T follicular helper cell (primary cell): ENCODE data around the gene PDZK1.
"Not testable (repeated sequence)": the region's sequence is repeated elsewhere in the genome, so short reads cannot be mapped to it uniquely, and the experiment has no call there.

Source experiments
- DNase-seq: peaks from one replicate; pipeline ENCODE4 v3.0.0-alpha.2; 2020; ENCODE audit warnings: low read depth

PDZK1 gene

DNA sequence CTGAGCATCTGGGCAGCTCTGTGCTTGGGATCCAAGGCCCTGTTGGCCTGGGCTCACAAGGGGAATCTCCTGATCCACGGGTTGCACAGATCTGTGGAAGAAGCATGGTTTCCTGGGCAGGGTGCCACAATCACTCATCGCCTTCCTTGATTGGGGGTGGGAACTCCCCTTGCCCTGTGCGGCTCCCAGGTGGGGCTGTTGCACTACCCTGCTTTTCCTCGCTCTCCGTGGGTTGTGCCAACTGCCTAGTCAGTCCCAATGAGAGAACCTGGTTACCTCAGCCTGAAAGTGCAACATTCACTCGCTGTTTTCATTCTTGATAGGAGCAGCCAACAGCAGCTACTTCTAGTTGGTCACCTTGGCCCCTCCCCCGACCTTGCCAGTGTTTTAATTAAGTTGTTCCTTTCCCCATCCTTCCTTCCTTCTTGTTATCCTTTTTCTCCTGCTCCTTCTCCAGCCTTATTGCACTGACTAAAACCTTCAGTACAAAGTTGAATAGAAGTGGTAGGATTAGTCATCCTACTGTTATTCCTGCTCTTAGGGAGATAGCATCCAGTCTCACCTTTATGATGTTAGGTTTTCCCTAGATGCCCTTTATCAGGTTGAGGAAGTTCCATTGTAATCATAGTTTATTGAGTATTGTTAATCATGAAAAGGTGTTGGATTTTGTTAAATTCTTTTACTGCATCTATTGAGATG is 50.8 kb downstream of the PDZK1 start:
- DNase-seq: not testable (repeated sequence)

DNA sequence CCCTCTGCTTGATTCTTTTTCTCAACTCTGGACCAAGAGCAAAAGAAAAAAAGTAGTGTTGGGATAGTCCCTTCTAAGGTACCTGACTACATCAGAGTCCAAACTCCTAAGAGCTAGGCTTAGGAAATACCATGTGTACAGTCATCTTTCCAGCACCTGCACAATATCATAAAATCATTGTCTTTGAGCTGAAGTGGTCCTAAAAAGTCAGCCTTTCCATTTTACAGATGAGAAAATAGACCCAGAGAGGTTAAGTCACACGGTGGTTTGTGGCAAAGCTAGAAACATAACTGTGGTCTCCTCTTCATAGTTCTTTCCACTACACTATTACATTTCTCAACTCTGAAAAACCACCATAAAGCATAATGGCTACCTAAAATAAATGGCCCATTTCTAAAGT is 63.2 kb downstream of the PDZK1 start:
- DNase-seq: not testable (repeated sequence)

DNA sequence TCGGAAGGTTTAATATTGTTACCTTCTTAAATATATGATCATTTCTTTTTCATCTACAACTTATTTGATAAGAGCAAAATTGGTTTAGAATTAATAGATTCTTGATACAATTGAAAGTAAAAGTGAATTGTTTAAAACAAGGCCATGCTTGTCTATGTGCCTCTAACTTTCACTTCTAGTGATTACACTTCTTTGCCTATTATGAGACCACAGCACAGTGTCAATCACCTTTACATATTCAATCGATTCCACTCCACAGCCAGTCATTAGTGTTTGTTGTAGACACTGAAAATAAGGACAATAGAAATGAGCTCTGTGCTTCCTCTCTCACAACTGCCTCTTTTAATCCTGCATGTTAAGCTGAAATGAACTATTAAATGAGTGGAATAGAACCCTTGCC is 65.3 kb downstream of the PDZK1 start:
- not testable (repeated sequence) for DNase-seq

DNA sequence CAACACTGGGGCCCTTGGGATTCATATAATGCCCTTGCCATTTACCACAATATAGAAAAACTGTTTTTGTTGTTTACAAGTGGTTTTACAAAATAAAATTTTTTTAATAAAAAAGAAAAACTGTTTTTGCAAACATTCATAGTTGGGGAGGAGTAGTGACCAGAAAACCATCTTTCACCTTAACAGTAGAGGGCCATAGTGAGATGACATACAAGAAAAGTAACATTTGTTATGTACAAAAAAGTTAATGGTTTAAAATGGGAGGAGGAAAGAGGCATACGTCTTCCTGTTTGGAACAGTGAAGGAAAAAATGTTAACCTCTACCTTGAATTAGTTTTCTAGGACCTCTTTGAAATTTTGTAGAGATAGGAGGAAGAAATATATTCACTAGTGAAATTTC is 70.9 kb downstream of the PDZK1 start:
- not testable (repeated sequence) for DNase-seq

DNA sequence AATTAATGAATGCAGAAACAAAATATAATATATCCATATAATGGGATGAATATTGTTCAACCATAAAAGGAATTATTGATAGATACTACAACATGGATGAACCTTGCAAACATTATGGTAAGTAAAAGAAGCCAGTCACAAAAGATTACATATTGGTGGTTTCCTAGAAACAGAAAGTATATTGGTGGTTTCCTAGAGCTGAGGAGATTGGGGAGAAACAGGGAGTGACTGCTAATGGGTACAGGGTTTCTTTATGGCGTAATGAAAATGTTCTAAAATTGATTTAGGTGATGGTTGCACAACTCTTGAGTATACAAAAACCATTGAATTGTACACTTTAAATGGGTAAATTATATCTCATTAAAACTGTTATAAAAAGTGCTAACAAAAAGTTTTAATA is 85.0 kb downstream of the PDZK1 start:
- DNase-seq: not testable (repeated sequence)
